Daoy (cell line): ENCODE results near the gene MN1. TPM values are rescaled to one million over a fixed set of nuclear protein-coding genes. Genes with fewer than 3 reads are reported as not detected.

Experiments
- DNase-seq: peaks from one replicate; pipeline ENCODE4 v3.0.0-alpha.2; 2015; ENCODE audit warnings: low read depth
- total RNA-seq: library from RNA; depleted of rRNA; stranded (reverse); fragments of >200 nt; shearing (Covaris generic); gene quantifications from 2 replicates; pipeline ENCODE4 v1.2.3, GENCODE V29; 2014; rRNA removed

Gene MN1
- total RNA-seq = 9.5 and 13.2 TPM in 2 replicates

DNA sequence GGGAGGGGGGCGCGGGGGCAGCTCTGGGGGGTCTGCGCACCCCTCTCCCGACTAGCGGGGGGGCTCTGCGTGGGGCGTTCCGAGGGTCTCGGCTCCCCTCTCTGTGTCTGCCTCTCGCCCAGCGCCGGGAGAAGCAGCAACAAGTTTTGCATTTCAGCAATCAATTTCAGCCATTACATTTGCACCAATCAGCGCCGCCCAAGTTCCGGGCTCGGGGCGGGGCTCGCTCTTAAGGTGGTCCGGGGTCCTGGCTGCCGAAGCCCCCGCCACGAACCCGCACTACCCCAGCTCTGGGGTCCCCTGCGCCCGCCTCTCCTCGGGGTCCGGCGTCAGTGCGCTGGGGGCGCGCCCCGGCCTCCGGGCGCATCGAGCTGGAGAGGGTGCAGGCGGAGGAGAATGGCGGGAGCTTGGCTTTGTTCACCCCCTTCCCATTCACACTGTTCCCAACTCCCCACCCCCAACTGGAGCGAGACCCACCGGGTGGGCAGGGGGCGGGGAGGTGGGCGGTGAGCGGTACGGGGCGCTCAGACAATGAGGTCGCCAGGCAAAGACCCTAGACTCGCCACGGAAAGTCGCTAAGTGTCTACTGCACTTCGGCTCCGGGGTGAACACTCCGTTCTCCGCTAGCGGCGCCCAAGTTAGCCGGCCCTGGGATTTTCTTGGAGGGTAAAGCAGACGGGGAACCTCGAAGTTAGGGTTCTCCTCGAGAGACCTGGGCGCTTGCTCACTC lies at the start of gene MN1:
MN1 (minus strand) TSS at position 141 of the 730 bp plus-strand sequence. CDS start 1,213 bp downstream, outside the sequence.
- peak; percentile 62 for DNase-seq

DNA sequence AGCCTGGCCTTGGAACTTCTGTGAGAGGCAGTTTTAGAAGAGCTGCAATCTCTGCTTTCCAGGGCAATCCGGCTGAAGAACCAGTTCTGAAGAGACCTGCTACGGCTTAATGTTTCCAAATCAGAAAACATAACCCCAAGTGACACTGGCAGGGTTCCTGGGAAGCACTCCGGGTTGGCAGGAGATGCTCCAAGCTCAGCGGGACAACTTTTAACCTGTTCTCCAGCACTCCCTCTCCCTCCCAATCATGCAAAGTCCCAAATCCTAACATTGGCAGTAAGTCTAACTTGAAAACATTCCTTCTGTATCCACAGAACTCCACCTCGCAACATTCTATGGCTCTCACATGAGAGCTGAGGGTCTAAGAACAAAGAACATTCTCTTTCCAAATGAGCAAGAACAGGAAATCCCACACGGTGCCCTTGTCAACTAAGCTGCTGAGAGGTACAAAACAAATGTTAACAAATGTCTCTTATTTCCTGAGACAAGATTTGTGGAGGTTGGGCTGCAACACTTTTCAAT lies 48.5 kb upstream of the MN1 start:
- DNase-seq = no peak

DNA sequence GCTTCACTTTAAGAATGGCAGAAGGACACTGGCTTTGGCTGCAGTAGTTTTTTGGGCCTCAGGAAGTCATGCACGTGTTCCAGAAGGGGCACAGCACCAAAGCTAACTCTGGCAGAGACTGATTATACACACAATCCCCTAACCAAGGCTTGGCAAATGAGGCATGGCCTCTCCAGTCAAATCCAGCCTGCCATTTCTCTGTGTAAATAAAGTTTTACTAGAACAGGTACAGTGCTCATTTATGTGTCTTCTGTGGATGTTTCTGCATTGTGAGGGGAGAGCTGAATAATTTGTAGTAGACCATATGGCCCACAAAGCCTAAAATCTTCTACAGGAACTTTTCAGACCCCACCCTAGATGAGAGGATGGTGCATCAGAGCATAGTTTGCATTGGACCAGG lies 46.4 kb upstream of the MN1 start:
- no peak for DNase-seq

DNA sequence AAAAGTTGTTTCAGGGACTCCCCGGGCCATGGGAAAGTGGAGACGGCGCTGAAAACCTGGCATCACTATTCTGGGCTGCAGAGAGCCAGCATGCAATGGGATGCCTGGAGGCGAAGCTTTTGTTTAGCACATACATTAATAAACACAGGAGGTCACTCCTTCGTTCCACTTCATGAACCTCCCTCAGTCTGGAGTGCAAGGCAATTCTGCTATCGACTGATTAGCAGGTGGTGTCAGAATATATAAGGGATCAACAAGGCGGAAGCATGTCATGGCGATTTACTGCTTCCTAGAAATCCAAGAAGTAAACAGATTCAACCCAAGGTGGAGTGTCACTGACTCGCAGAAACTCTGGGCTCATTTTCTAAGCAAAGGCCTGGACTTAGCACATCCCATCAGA lies 45.4 kb upstream of the MN1 start:
- DNase-seq = no peak

DNA sequence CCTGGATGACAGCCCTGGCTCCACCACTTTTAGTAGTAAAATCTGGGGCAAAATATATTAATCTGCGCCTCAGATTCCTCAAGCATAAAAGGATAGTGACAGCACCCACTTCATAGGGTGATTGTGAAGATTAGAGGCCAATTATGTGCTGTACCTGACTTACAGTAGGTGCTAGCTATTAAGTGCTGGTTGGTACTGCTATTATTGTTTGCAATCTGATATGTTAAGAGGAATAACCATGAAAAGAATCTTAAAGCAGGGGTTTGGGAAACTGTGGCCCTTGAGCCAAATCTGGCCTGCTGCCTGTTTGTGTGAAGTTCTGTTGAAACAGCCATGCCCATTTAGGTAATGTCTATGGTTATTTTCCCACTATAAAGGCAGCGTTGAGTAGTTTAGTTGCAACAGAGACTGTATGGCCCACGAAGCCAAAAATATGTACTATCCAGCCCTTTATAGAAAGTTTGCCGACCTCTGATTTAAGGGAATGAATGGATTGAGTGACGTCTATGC lies 44.7 kb upstream of the MN1 start:
- no peak for DNase-seq

DNA sequence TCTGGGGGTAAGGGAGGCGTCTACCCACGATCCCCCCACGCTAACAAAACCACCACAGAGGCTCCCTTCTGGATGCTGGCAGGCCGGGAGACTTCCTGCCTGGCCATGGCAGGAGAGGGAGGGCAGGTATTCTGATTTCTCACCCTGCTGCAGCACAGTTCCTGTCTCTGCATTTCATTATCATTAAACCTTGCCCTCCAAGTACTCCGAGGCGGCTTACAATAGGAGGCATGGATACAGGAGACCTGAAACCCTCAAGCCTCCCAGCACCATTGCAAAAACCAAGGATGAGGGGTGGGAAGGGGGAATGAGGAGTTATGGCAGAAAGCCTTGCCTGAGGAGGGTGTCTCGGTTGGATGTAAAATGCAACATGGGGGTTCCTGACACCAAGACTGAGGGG lies 44.1 kb upstream of the MN1 start:
- no peak for DNase-seq

DNA sequence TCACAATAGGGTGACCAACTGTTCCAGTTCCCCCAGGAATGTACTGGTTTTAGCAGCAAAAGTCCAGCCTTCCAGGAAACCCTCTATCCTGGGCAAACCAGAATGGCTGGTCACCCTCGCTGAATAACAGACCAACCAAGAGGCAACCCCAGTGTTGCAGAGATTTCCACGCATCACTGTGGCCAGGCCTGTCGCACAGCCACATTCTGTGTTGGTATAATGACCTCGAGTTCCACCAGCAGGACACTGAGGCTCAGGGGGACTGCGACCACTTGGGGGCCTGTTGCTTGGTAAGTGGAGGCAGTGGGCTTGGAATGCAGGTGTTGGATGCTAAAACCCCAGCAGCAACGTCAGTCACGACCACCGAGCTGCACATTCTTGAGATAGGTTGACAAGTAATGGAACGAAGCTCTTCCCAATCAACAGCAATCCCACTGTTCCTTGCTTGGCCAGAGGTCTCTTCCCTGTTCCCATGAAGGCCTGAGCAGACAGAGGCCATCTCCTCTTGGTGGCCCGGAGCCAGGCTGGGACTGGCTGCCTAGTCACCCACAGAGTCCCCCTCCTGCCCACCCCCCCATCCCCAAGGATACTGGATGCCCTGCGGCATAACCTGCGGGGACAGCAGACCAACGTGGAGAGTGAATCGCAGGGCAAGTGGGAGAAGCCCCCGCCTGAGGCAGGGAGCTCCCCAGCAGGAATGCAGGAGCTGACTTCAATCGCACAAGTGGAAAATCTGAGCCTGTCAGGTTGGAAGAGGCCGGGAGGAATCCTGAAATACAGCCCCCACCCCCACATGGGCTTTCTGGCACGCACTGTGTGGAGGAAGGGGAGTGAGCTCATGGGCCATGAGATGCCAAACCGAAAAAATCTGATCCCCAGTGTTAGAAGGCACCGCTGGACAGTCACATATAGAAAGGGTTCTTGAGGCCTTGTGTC lies 43.4 kb upstream of the MN1 start:
- DNase-seq = no peak

DNA sequence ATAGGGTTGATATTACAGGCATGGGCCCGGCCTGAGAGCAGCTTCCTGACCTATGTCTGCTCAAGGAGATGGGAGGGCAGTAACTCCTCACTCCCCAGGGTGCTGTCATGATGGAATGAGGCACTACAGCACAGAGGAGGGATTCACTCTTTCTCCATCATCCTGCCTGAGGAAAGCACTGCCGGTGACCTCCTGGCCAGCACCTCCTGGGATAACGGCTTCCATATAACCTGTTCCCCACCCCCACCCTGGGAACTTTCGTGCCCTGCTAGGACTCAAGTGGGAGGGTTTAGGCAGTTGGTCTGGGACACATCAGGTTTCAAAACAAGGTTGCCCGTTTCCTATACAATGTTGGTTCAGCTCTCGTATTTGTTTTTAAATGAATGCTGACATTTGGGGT lies 42.7 kb upstream of the MN1 start:
- DNase-seq = no peak

DNA sequence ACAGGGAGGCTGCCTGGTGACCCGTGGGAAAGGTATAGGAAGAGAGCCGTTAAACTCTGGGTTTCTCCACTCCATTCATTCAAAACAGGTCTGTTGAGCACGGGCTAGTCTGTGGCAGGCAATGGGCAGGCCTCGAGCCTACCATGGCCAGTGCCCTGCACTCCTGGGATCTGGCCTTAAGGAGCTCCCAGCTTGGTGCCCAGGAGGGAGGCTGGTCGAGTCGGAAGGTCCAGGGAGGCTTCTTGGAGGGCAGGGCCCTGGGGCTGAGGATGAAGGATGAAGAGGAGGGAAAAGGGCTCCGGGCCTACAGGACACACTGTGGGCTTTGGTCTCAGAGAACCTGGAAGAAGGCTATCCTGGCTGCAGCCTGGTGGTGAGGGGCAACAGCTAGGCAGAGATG lies 41.9 kb upstream of the MN1 start:
- no peak for DNase-seq

DNA sequence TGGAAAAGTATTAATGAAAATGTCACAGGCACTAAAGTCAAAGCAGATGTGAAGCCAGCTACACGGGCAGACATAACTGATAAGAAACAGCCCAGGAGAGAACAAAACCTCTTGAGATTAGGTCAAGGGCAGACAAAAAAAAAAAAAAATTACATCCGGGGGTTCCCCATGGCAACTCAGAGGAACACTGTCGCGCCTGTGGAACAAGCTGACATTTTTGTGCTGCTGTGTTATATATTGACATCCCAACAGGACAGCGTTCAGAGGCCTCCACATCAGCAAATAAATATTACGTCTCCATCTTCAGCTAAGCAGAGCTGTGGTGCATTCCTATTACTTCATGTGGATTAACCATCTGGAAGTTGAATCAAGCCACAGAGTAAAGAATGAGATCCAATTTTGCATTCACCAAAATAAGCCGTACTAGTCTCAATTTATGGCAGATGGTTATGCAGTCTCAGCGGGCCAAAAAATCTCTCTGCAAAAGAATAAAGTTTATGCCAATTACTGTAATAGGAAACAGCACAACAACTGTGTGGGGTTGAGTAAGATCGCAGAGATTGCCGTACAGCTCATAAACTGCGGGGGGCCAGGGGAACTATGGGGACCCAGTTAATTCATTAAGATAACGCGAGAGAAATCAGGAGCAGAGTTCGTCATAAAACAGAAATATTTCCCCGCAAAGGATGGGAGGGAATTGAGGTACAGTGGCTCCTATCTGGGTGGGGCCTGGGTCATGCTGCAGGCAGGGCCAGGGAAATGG lies 41.3 kb upstream of the MN1 start:
- DNase-seq = no peak

DNA sequence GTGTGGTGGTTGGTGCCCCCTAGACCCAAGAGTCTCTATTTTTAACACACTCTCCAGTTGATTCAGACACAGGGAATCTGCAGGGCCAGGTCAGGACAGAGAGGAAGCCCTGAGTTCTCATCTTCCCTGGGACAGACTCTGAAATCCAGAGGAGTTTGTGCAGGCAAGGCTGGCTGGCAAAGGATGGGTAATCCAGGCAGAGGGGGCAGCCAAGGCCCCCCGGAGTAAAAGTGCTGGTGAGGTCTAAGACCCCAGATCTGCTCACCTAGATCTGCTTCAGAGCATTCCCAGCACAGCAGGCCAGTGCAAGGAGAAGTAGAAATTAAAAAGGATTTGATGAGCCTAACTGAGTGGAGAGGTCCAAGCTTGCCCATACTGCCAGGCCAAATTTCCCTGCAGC lies 40.6 kb upstream of the MN1 start:
- no peak for DNase-seq

DNA sequence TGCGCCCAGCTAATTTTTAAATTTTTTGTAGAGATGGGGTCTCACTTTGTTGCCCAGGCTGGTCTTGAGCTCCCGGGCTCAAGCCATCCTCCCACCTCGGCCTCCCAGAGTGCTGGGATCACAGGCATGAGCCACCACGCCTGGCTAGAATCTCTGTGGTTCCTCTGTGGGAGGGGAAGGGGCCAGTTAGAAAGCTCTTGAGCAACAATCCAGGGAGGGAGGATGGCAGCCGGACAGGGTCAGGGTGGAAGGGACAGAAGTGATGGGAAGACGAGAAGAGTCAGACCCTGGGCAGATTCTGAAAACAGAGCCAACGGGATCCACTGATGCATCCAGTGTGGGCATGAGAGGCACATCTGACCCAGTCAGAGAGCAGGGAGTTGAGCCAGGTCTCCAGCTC lies 38.9 kb upstream of the MN1 start:
- DNase-seq = no peak

DNA sequence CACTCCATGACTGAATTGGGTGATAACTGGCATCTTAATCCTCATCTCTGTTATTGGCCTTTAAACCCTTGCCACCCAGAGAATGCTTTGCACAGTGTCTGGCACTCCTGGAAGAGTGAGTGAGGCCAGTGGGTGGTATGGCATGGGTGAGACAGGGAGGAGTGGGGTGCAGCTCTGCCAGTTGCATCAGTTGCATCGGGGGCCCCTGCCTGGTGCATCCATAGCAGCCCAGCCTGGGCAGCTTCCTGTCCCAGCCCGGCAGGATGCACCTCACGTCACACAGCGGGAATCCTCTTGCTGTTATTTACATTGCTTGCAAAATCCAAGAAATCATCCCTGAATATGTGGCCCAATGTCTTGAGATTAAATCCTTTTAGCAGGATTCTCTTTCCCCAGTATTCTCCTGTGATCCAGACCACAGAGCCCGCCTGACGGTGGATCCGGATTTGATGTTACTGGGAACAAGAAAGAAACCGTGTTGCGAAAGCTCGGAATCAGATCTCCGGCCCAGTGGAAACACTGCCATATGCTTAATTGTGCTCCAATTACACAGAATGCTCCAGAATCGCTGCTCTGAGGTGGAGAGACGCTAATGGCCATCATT lies 37.6 kb upstream of the MN1 start:
- no peak for DNase-seq

DNA sequence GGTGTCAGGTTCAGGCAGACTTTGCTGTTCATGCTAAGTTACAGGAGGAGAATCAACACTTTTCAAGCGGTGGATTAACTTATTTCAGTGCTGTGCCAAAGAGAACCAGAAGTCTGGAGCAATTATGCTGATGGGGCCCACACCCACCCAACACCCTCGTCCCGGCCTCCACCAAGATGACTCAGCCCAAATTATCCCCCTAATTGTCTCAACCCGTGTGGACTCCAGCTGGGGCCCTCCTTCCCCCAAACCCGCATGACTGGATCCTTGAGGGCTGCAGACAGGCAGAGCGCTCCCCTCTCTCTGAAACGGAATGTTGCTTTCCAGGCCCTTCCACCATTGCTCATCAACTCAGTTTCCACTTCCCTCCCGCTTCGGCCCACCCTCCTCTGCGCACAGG lies 34.6 kb upstream of the MN1 start:
- peak; percentile 72 for DNase-seq

DNA sequence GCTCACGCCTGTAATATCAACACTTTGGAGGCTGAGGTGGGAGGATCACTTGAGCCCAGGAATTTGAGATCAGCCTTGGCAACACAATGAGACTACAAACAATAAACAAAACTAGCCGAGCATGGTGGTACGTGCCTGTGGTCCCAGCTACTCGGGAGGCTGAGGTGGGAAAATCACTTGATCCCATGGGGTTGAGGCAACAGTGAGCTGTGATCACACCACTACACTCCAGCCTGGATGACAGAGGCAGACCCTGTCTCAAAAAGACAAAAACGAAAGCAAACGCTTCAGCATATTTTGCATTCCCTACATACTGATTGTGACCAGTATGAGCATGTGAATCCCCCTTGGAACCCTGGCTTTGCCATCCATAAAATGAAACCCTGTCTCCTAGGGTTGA lies 33.9 kb upstream of the MN1 start:
- peak; percentile 70 for DNase-seq

DNA sequence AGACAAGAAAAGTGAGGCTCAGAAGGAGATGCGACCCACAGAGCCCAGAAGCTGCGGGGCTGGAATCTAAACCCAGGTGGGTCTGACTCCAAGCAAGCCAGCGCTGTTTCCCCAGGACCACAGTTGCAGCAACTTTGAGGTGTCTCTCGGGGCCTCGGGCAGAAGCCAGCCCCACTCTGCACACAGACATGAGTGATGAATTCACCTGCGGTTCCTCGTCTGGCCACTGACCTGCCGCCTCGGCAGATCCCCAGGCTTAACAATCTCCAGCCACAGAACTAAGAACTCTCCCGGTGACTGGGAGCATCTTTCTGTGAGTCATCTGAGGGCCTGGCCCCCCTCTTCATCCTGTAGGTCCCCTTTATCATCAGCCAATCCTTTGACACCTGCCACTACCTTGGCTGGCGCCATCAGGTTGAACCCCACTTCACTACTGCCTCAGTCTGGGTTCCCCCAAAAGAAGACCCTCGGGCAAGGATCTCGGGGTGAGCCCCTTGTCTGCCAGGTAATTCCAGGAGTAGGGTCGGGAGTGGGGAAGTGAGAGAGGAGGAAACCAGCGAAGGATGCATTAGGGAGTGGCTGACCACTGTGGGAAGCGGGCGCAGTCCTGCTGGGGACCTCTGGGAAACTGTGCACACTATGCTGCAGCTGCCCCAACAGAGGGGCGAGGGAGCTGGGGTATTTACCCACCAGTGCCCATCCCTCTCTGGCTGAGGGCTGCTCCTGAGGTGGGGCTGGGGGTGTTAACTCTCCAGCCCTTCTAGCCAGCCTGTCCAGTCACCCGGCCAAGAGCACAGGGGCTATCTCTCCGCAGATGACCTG lies 33.0 kb upstream of the MN1 start:
- no peak for DNase-seq

DNA sequence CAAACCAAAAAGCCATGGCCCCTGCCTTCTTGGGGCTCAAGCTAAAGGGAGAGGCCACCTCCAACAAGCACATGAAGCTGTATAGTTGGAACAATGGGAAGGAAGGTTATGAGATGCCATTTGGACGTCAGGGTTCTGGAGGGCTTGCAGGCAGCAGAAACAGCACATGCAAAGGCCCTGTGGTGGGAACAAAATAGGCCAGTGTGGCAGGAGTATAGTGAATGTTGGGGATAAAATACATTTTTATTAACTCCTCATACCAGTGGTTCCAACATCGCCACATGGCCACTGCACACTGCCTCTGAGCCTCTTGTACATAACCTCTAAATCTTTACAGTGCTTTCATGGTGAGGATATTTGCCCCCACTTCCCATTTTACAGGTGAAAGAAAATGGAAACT lies 32.2 kb upstream of the MN1 start:
- DNase-seq = no peak

DNA sequence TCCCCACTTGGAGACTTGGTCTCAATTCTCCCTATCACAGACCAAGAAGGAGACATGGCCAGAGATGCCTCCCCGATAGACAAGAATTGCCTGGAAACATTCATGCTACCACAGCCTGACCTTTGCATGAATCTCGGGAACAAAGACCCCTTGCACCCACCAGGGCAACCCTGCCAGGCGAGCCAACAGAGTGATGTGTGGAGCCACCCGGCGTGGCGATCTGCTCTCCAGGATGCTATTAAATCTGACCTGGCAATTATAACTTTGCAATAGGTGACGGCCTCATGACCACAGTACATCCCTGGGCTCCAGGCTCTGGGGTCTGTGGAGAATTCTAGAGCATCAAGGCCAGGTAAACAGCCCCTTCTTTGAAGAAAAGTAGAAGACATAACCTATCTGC lies 31.1 kb upstream of the MN1 start:
- no peak for DNase-seq

DNA sequence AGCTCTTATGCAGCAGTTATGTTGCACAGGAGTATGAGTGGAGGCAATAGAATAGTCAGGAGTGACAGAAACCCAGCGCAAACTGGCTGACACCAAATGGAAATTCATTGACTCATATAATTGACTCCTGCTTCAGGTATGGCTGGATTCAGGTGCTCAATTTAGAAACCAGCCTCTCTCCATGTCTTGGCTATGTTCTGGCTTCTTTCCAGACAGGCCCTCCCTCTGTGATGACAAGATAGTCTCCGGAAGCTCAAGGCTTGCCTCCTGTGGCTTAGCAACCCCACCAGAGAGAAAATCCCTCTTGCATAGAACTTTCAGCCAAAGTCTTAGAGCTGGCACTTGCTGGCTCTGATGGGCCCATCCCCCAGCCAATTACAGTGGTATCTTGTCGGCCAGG lies 28.1 kb upstream of the MN1 start:
- no peak for DNase-seq
